Measurements from ENCODE around the gene SULT1A1. TPM values are rescaled to one million over a fixed set of nuclear protein-coding genes. Genes with fewer than 3 reads are reported as not detected.
"Not testable (repeated sequence)": the region's sequence is repeated elsewhere in the genome, so short reads cannot be mapped to it uniquely, and the experiment has no call there.

The SULT1A1 gene
- 13.1 and 17.3 TPM in 2 replicates for total RNA-seq

GRCh38 chr16:28609631-28610594 is at the start of gene SULT1A1:
Gene SULT1A1, minus strand, starts transcription at chr16:28610044. Its CDS starts 1,189 bp downstream, at chr16:28608855.
- no peak for DNase-seq (ENCODE audit: low read depth, low spot score)

GRCh38 chr16:28639959-28640358 is 30.1 kb upstream of the SULT1A1 start:
- DNase-seq (ENCODE audit: low read depth, low spot score), result not testable (repeated sequence)

- DNase-seq (ENCODE audit: low read depth, low spot score), result not testable (repeated sequence)
Measured at GRCh38 chr16:28638359-28638758, 28.5 kb upstream of the SULT1A1 start.

GRCh38 chr16:28637765-28638164 is 27.9 kb upstream of the SULT1A1 start, which contains the start of gene NPIPB8:
Gene NPIPB8, plus strand, starts transcription at chr16:28638065. Its CDS starts 296 bp downstream, at chr16:28638361.
- not testable (repeated sequence) for DNase-seq (ENCODE audit: low read depth, low spot score)

- not testable (repeated sequence) for DNase-seq (ENCODE audit: low read depth, low spot score)
Measured at GRCh38 chr16:28636093-28636823, 26.4 kb upstream of the SULT1A1 start.

- DNase-seq (ENCODE audit: low read depth, low spot score), result not testable (repeated sequence)
Measured at GRCh38 chr16:28630905-28631304, 21.1 kb upstream of the SULT1A1 start.

GRCh38 chr16:28623172-28623711 is 13.4 kb upstream of the SULT1A1 start:
- no peak for DNase-seq (ENCODE audit: low read depth, low spot score)

- DNase-seq (ENCODE audit: low read depth, low spot score), result not testable (repeated sequence)
Measured at GRCh38 chr16:28622532-28623171, 12.8 kb upstream of the SULT1A1 start.

- no peak for DNase-seq (ENCODE audit: low read depth, low spot score)
Measured at GRCh38 chr16:28621481-28622155, 11.8 kb upstream of the SULT1A1 start.

- not testable (repeated sequence) for DNase-seq (ENCODE audit: low read depth, low spot score)
Measured at GRCh38 chr16:28620316-28620715, 10.5 kb upstream of the SULT1A1 start.

- no peak for DNase-seq (ENCODE audit: low read depth, low spot score)
Measured at GRCh38 chr16:28617874-28618273, 8.0 kb upstream of the SULT1A1 start.

GRCh38 chr16:28616636-28617035 is 6.8 kb upstream of the SULT1A1 start:
- no peak for DNase-seq (ENCODE audit: low read depth, low spot score)

GRCh38 chr16:28616224-28616577 is 6.4 kb upstream of the SULT1A1 start:
- DNase-seq (ENCODE audit: low read depth, low spot score), result not testable (repeated sequence)

- not testable (repeated sequence) for DNase-seq (ENCODE audit: low read depth, low spot score)
Measured at GRCh38 chr16:28615486-28616223, 5.8 kb upstream of the SULT1A1 start.

- DNase-seq (ENCODE audit: low read depth, low spot score), result not testable (repeated sequence)
Measured at GRCh38 chr16:28614561-28614960, 4.7 kb upstream of the SULT1A1 start.

GRCh38 chr16:28613912-28614311 is 4.1 kb upstream of the SULT1A1 start:
- not testable (repeated sequence) for DNase-seq (ENCODE audit: low read depth, low spot score)

- DNase-seq (ENCODE audit: low read depth, low spot score), result not testable (repeated sequence)
Measured at GRCh38 chr16:28612359-28613280, 2.8 kb upstream of the SULT1A1 start.

GRCh38 chr16:28610595-28611191 is 849 bp upstream of the SULT1A1 start:
- no peak for DNase-seq (ENCODE audit: low read depth, low spot score)

Measured in pulmonary artery endothelial cell (primary cell).